DOHH2 (cell line): ENCODE results near the gene ARL2BP.

Source experiments
- H3F3A ChIP-seq: fragments of 200-600 bp; sonication (generic), shearing (Covaris generic); 2 replicates; pipeline ENCODE4 v1.6.0; 2016; ENCODE audit warnings: antibody characterized with exemption, mild to moderate bottlenecking; ENCODE audit not compliant: control insufficient read depth, insufficient read depth
- H3K27ac ChIP-seq: fragments of 200-600 bp; sonication (generic); 2 replicates; pipeline ENCODE4 v1.5.1; 2014; ENCODE audit warnings: low read depth, mild to moderate bottlenecking, low read length, moderate library complexity
- H3K27me3 ChIP-seq: fragments of 200-600 bp; sonication (generic); 2 replicates; pipeline ENCODE4 v1.6.1; 2014; ENCODE audit warnings: mild to moderate bottlenecking, low read length, mixed read lengths; ENCODE audit not compliant: control insufficient read depth
- H3K36me3 ChIP-seq: fragments of 200-600 bp; sonication (generic); 2 replicates; pipeline ENCODE4 v1.6.1; 2014; ENCODE audit warnings: mild to moderate bottlenecking, low read length, moderate library complexity, mixed read lengths; ENCODE audit not compliant: control insufficient read depth
- H3K4me1 ChIP-seq: fragments of 200-600 bp; sonication (generic); 2 replicates; pipeline ENCODE4 v1.6.1; 2014; ENCODE audit warnings: mild to moderate bottlenecking, low read length, mixed read lengths; ENCODE audit not compliant: control insufficient read depth
- H3K4me2 ChIP-seq: fragments of 200-600 bp; sonication (generic); 2 replicates; pipeline ENCODE4 v1.6.0; 2014; ENCODE audit warnings: mild to moderate bottlenecking, low read length, moderate library complexity
- H3K4me3 ChIP-seq: fragments of 200-600 bp; sonication (generic); 2 replicates; pipeline ENCODE4 v1.5.1; 2014; ENCODE audit warnings: mild to moderate bottlenecking, low read length, mixed read lengths
- H3K79me2 ChIP-seq: fragments of 200-600 bp; sonication (generic); 2 replicates; pipeline ENCODE4 v1.6.1; 2014; ENCODE audit warnings: mild to moderate bottlenecking, low read length, mixed read lengths; ENCODE audit not compliant: control insufficient read depth
- H3K9me2 ChIP-seq: fragments of 200-600 bp; sonication (generic); replicated peaks from 2 replicates; pipeline ENCODE4 v1.6.1; 2014; ENCODE audit warnings: mild to moderate bottlenecking, low read length, mixed read lengths; ENCODE audit not compliant: control insufficient read depth
- H3K9me3 ChIP-seq: fragments of 200-600 bp; sonication (generic); 2 replicates; pipeline ENCODE4 v1.6.1; 2014; ENCODE audit warnings: antibody characterized with exemption, low read length, mixed read lengths; ENCODE audit not compliant: control insufficient read depth, insufficient read depth
- H4K20me1 ChIP-seq: fragments of 200-600 bp; sonication (generic); 2 replicates; pipeline ENCODE4 v1.6.0; 2014; ENCODE audit warnings: low read depth, mild to moderate bottlenecking, antibody characterized with exemption, low read length, moderate library complexity; ENCODE audit not compliant: control insufficient read depth, insufficient read depth
- EZH2phosphoT487 ChIP-seq: fragments of 200-600 bp; sonication (generic); IDR thresholded peaks from 2 replicates; pipeline ENCODE4 v1.6.1; 2017; ENCODE audit warnings: borderline replicate concordance, mild to moderate bottlenecking, antibody characterized with exemption, low read length, moderate library complexity, mixed read lengths
- TF ChIP-seq, protein P1 (sequence below): fragments of 200-600 bp; sonication (generic); IDR thresholded peaks from one replicate; pipeline ENCODE4 v1.5.1; 2014; ENCODE audit warnings: antibody characterized with exemption, mild to moderate bottlenecking, low read depth, low read length; ENCODE audit not compliant: poor library complexity, severe bottlenecking

Gene ARL2BP

GRCh38 chr16:57297856-57298255 lies 52.8 kb downstream of the ARL2BP start:
- H3K4me3 ChIP-seq = peak overlapping the region; percentile 78
- peak overlapping the region; percentile 66 for H3K4me2 ChIP-seq
- H3F3A ChIP-seq = peaks cover 13% of the 10 kb centered on the region; the same call in 1 of the 2 replicates
- peaks cover 30% of the 10 kb centered on the region for H3K4me1 ChIP-seq
- no peaks in the 10 kb centered on the region for H3K9me2 ChIP-seq
- H3K27ac ChIP-seq = no peak overlapping the region
- H3K9me3 ChIP-seq = no peaks in the 10 kb centered on the region
- TF ChIP-seq, protein P1, sequence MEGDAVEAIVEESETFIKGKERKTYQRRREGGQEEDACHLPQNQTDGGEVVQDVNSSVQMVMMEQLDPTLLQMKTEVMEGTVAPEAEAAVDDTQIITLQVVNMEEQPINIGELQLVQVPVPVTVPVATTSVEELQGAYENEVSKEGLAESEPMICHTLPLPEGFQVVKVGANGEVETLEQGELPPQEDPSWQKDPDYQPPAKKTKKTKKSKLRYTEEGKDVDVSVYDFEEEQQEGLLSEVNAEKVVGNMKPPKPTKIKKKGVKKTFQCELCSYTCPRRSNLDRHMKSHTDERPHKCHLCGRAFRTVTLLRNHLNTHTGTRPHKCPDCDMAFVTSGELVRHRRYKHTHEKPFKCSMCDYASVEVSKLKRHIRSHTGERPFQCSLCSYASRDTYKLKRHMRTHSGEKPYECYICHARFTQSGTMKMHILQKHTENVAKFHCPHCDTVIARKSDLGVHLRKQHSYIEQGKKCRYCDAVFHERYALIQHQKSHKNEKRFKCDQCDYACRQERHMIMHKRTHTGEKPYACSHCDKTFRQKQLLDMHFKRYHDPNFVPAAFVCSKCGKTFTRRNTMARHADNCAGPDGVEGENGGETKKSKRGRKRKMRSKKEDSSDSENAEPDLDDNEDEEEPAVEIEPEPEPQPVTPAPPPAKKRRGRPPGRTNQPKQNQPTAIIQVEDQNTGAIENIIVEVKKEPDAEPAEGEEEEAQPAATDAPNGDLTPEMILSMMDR = no peak
- TF ChIP-seq EZH2phosphoT487 = no peak
- no peaks in the 10 kb centered on the region for H3K36me3 ChIP-seq
- peaks cover 10% of the 10 kb centered on the region for H3K27me3 ChIP-seq
- no peaks in the 10 kb centered on the region for H3K79me2 ChIP-seq
- H4K20me1 ChIP-seq = no peaks in the 10 kb centered on the region

DNA sequence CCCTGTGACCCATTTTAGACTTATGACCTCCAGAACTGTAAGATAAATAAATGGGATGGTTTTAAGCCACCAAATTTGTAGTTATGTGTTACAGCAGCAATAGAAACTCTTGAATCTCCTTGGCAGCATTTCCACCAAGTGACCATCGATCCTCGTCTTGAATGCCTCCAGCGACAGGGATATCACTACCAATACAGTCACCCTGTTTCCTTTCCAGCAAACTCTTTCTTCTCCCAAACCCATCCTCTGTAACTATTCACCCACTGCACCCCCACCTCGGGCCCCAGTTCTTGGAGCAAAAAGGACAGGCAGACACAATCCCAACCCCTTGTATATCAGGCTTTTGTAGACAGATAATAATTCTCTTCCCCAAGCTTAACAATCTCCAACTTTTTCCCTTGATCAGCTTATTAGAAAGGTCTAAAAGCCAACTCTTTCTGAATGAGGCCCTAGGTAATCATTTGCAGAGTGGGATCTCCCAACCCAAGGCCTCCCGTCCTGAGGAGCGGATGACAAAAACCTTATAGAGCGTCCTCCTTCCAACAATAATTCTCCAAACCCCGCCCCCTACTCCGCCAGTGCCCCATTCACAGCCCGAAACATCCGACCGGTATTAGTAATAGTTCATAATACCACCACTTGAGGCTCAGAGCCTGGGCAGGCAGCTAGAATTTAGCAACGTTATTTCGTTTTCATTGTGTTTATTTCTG lies 54.1 kb downstream of the ARL2BP start:
- H3K4me3 ChIP-seq = peak overlapping the region; percentile 83
- peaks cover 21% of the 10 kb centered on the region for H3K27me3 ChIP-seq
- no peaks in the 10 kb centered on the region for H4K20me1 ChIP-seq
- H3K79me2 ChIP-seq = no peaks in the 10 kb centered on the region
- H3K4me1 ChIP-seq = peaks cover 30% of the 10 kb centered on the region
- TF ChIP-seq, protein P1 = peak; percentile 28
- no peak for TF ChIP-seq EZH2phosphoT487
- peak overlapping the region; percentile 66 for H3K4me2 ChIP-seq
- peak overlapping the region; percentile 80 for H3K27ac ChIP-seq
- H3K9me2 ChIP-seq = no peaks in the 10 kb centered on the region
- no peaks in the 10 kb centered on the region for H3K9me3 ChIP-seq
- no peaks in the 10 kb centered on the region for H3K36me3 ChIP-seq
- H3F3A ChIP-seq = peaks cover 13% of the 10 kb centered on the region; the same call in 1 of the 2 replicates

DNA sequence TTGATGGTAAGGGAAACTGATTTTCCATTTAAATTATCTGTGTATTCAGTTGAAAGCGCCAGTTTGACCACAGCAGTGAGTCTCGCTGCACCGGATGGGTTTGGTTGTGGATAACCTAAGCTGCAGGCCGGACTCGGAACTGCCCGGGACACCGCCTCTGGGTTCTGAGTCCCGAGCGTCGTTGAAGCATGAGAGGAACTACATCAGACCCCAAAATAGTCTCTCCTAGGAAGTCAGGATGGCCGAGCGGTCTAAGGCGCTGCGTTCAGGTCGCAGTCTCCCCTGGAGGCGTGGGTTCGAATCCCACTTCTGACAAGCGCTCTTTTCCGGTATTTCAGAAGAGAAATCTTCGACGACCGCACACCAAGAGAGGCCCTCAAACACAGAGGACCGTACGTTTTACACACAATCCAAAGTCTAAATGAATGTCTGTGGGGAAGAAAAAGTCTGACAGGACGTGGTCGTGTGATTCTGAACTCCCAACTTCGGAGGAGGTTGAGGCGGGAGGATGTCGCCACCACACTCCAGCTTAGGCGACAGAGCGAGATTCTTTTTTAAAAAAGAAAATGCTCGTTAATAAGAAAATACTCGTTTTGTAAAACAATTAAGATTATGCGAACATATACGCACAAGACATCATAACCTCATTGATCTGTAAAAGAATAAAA lies 54.8 kb downstream of the ARL2BP start:
- H3K4me1 ChIP-seq = peaks cover 30% of the 10 kb centered on the region
- H3K4me3 ChIP-seq = peak overlapping the region; percentile 83
- TF ChIP-seq, protein P1 = peak; percentile 6
- TF ChIP-seq EZH2phosphoT487 = no peak
- H3F3A ChIP-seq = peaks cover 13% of the 10 kb centered on the region; the same call in 1 of the 2 replicates
- H3K9me2 ChIP-seq = no peaks in the 10 kb centered on the region
- peak overlapping the region; percentile 66 for H3K4me2 ChIP-seq
- H3K79me2 ChIP-seq = no peaks in the 10 kb centered on the region
- no peaks in the 10 kb centered on the region for H3K36me3 ChIP-seq
- peak overlapping the region; percentile 80 for H3K27ac ChIP-seq
- peaks cover 25% of the 10 kb centered on the region for H3K27me3 ChIP-seq
- H4K20me1 ChIP-seq = no peaks in the 10 kb centered on the region
- no peaks in the 10 kb centered on the region for H3K9me3 ChIP-seq
